SK-N-SH (cell line): ENCODE data around the gene N4BP2L2. TPM values are rescaled to one million over a fixed set of nuclear protein-coding genes. Genes with fewer than 3 reads are reported as not detected.

Experiments
- CTCF ChIA-PET: fragments of 300-600, 350-600 bp; formaldehyde crosslinking; extraction: SDS; loops from one replicate; lab custom pipeline; 2021; lab: Yijun Ruan, JAX
- POLR2A ChIA-PET: fragments of 350-600 bp; sonication (Branson Sonifier 250); formaldehyde crosslinking; extraction: SDS; loops from one replicate; lab custom pipeline; 2020; ENCODE audit warnings: antibody characterized with exemption, inconsistent platforms; lab: Yijun Ruan, JAX
- DNase-seq: peaks from one replicate; pipeline ENCODE4 v3.0.0; 2012
- H2AFZ ChIP-seq: fragments of 200-600 bp; sonication (generic); 2 replicates; pipeline ENCODE4 v1.8.1; 2016; ENCODE audit warnings: antibody characterized with exemption, mild to moderate bottlenecking, low read depth
- H3F3A ChIP-seq: fragments of 200-600 bp; sonication (generic); replicated peaks from 2 replicates; pipeline ENCODE3; 2016; ENCODE audit warnings: antibody characterized with exemption, mild to moderate bottlenecking; ENCODE audit not compliant: insufficient read depth
- H3K27ac ChIP-seq, 2 experiments: fragments of 200-500 bp in 1 of 2; fragments of 200-600 bp in 1 of 2; sonication (Bioruptor generic) in 1 of 2; sonication (generic), shearing (Covaris generic) in 1 of 2; 2 replicates each; pipeline versions ENCODE4 v1.5.1 to v1.6.1; 2014 to 2016; ENCODE audit warnings: low read depth in 2 of 2, inconsistent platforms in 1 of 2, low read length in 1 of 2, mild to moderate bottlenecking in 1 of 2, mixed read lengths in 1 of 2
- H3K27me3 ChIP-seq: fragments of 200-600 bp; sonication (generic), shearing (Covaris generic); 2 replicates; pipeline ENCODE4 v1.6.1; 2016; ENCODE audit warnings: mixed run types; ENCODE audit not compliant: insufficient read depth
- H3K36me3 ChIP-seq, 2 experiments: fragments of 200-500 bp in 1 of 2; fragments of 200-600 bp in 1 of 2; sonication (Bioruptor generic) in 1 of 2; sonication (generic) in 1 of 2; replicated peaks in 1 of 2; 2 replicates each; pipeline versions ENCODE3 to v1.5.1; 2014 to 2016; ENCODE audit warnings: low read length in 1 of 2, mild to moderate bottlenecking in 1 of 2; ENCODE audit not compliant: insufficient read depth in 2 of 2, control insufficient read depth in 1 of 2
- H3K4me1 ChIP-seq, 2 experiments: fragments of 200-500 bp in 1 of 2; fragments of 200-600 bp in 1 of 2; sonication (Bioruptor generic) in 1 of 2; sonication (generic), shearing (Covaris generic) in 1 of 2; 2 replicates each; pipeline versions ENCODE4 v1.5.1 to v1.6.1; 2014 to 2016; ENCODE audit warnings: low read depth in 1 of 2, low read length in 1 of 2, mixed run types in 1 of 2; ENCODE audit not compliant: insufficient read depth in 2 of 2, control insufficient read depth in 1 of 2
- H3K4me2 ChIP-seq: fragments of 200-600 bp; sonication (generic), shearing (Covaris generic); 2 replicates; pipeline ENCODE4 v1.6.1; 2017; ENCODE audit warnings: mixed run types
- H3K4me3 ChIP-seq, 2 experiments: fragments of 200-500 bp in 1 of 2; fragments of 200-600 bp in 1 of 2; sonication (Bioruptor generic) in 1 of 2; sonication (generic), shearing (Covaris generic) in 1 of 2; 2 replicates each; pipeline versions ENCODE4 v1.5.1 to v1.8.1; 2014 to 2016; ENCODE audit warnings: low read depth in 2 of 2, inconsistent platforms in 1 of 2, low read length in 1 of 2, mild to moderate bottlenecking in 1 of 2, mixed read lengths in 1 of 2, moderate library complexity in 1 of 2
- H3K79me2 ChIP-seq: fragments of 200-600 bp; sonication (generic); 2 replicates; pipeline ENCODE4 v1.8.1; 2017; ENCODE audit warnings: mild to moderate bottlenecking; ENCODE audit not compliant: insufficient read depth
- H3K9ac ChIP-seq: fragments of 200-600 bp; sonication (generic); 2 replicates; pipeline ENCODE4 v1.6.1; 2017; ENCODE audit warnings: mixed run types
- H3K9me2 ChIP-seq: fragments of 200-600 bp; sonication (generic); 2 replicates; pipeline ENCODE4 v1.6.1; 2017; ENCODE audit warnings: mixed run types
- H3K9me3 ChIP-seq: fragments of 200-600 bp; sonication (generic); 2 replicates; pipeline ENCODE4 v1.6.1; 2017; ENCODE audit warnings: mixed run types, mild to moderate bottlenecking, moderate library complexity
- H4K20me1 ChIP-seq: fragments of 200-600 bp; sonication (generic); 2 replicates; pipeline ENCODE4 v1.6.1; 2017; ENCODE audit warnings: mild to moderate bottlenecking, mixed run types; ENCODE audit not compliant: insufficient read depth
- CTCF ChIP-seq: fragments of 200-600 bp; sonication (generic); IDR thresholded peaks from 2 replicates; pipeline ENCODE4 v1.6.1; 2017; ENCODE audit warnings: antibody characterized with exemption, mild to moderate bottlenecking, moderate library complexity
- EZH2phosphoT487 ChIP-seq: fragments of 200-600 bp; sonication (generic); IDR thresholded peaks from 2 replicates; pipeline ENCODE4 v1.6.1; 2017; ENCODE audit warnings: low read depth, mixed run types, mild to moderate bottlenecking, antibody characterized with exemption, moderate library complexity, borderline replicate concordance
- FOXJ3 ChIP-seq: sonication (generic); formaldehyde crosslinking; IDR thresholded peaks from 2 replicates; pipeline ENCODE4 v1.5.1; 2020; ENCODE audit warnings: mild to moderate bottlenecking, missing genetic modification reagents
- FOXM1 ChIP-seq: IDR thresholded peaks from 2 replicates; pipeline ENCODE4 v1.4.0; 2012; ENCODE audit warnings: low read depth, mild to moderate bottlenecking
- IRF3 ChIP-seq: fragments of 150-350 bp; IDR thresholded peaks from 2 replicates; pipeline ENCODE4 v1.6.1; 2016; ENCODE audit warnings: mild to moderate bottlenecking, low read depth, low read length
- JUND ChIP-seq: IDR thresholded peaks from 2 replicates; pipeline ENCODE4 v1.4.0; 2012
- MAX ChIP-seq: IDR thresholded peaks from 2 replicates; pipeline ENCODE4 v1.4.0; 2012; ENCODE audit warnings: low read depth
- MXI1 ChIP-seq: IDR thresholded peaks from 2 replicates; pipeline ENCODE4 v1.6.1; 2012; ENCODE audit warnings: mild to moderate bottlenecking, low read depth, low read length, improper control_type of control experiment
- RFX5 ChIP-seq: IDR thresholded peaks from 2 replicates; pipeline ENCODE4 v1.6.1; 2012; ENCODE audit warnings: mild to moderate bottlenecking, improper control_type of control experiment, low read length
- SIN3A ChIP-seq: IDR thresholded peaks from 2 replicates; pipeline ENCODE4 v1.6.1; 2012; ENCODE audit warnings: low read depth, mild to moderate bottlenecking, low read length, moderate library complexity, borderline replicate concordance
- TCF12 ChIP-seq: IDR thresholded peaks from 2 replicates; pipeline ENCODE4 v1.4.0; 2012
- TEAD4 ChIP-seq: IDR thresholded peaks from 2 replicates; pipeline ENCODE4 v1.4.0; 2012; ENCODE audit warnings: mild to moderate bottlenecking, borderline replicate concordance; ENCODE audit not compliant: insufficient read depth
- USF1 ChIP-seq: IDR thresholded peaks from 2 replicates; pipeline ENCODE4 v1.4.0; 2012; ENCODE audit warnings: low read depth, borderline replicate concordance
- USF2 ChIP-seq: fragments of 150-350 bp; IDR thresholded peaks from 2 replicates; pipeline ENCODE4 v1.6.1; 2017; ENCODE audit warnings: antibody characterized with exemption, low read length, low read depth, borderline replicate concordance
- YY1 ChIP-seq: IDR thresholded peaks from 2 replicates; pipeline ENCODE4 v1.4.0; 2012; ENCODE audit warnings: low read depth, mild to moderate bottlenecking
- ZBTB33 ChIP-seq: IDR thresholded peaks from 2 replicates; pipeline ENCODE4 v1.4.0; 2012; ENCODE audit warnings: low read depth, borderline replicate concordance
- WGBS: methylation state at CpG from one replicate; pipeline ENCODE4 v1.1.6; 2017; ENCODE audit warnings: low lambda C conversion rate; 5-methylcytosine and 5-hydroxymethylcytosine counted together
- polyA plus RNA-seq, 3 experiments: library from polyadenylated mRNA; depleted of rRNA; stranded (reverse); fragments of >200 nt; gene quantifications; 2 replicates each; pipeline ENCODE4 v1.2.3, GENCODE V29; 2012

Gene N4BP2L2
- polyA plus RNA-seq, 1 of the 3 experiments (the other 2 are of a cell fraction) = 16.0 TPM

GRCh38 chr13:32555613-32556012 is 17.0 kb upstream of the N4BP2L2 start:
- H3K4me3 ChIP-seq = no peak overlapping the region
- no peaks in the 10 kb centered on the region for H3K9me2 ChIP-seq
- H3K9me3 ChIP-seq = no peaks in the 10 kb centered on the region
- WGBS = 100% methylated on average over 2 of the region's 2 CpGs
- ChIA-PET POLR2A (no interaction called here), CTCF (interaction anchor here (1.2 to 1.6 kb wide), 2 partner anchors 26 to 87 kb away, joined by 4 to 6 read pairs; no protein-coding TSS in a partner anchor)
- H3F3A ChIP-seq = no peaks in the 10 kb centered on the region
- DNase-seq = no peak
- H3K27ac ChIP-seq = no peak overlapping the region
- no peaks in the 10 kb centered on the region for H3K4me1 ChIP-seq
- no peak overlapping the region for H3K9ac ChIP-seq
- H3K4me2 ChIP-seq = no peak overlapping the region
- H3K27me3 ChIP-seq = no peaks in the 10 kb centered on the region
- no peaks in the 10 kb centered on the region for H3K79me2 ChIP-seq
- H3K36me3 ChIP-seq = no peaks in the 10 kb centered on the region
- no peaks in the 10 kb centered on the region for H4K20me1 ChIP-seq
- no peak for TF ChIP-seq MXI1
- no peak for TF ChIP-seq FOXJ3 (CRISPR knock-in tag)
- TF ChIP-seq RFX5 = no peak
- no peak for TF ChIP-seq USF1
- TF ChIP-seq IRF3 = no peak
- no peak for TF ChIP-seq SIN3A
- TF ChIP-seq TCF12 = no peak
- no peak for TF ChIP-seq TEAD4
- TF ChIP-seq FOXM1 = no peak
- TF ChIP-seq YY1 = no peak
- TF ChIP-seq MAX = no peak
- no peak for TF ChIP-seq JUND
- TF ChIP-seq EZH2phosphoT487 = no peak
- TF ChIP-seq USF2 = no peak
- TF ChIP-seq CTCF = no peak
- no peak for TF ChIP-seq ZBTB33
- TF ChIP-seq, all 33 proteins: peak for 0
- H2AFZ ChIP-seq = no peak overlapping the region
